Keratinocyte (primary cell): ENCODE measurements around the gene NUDT9.
"Not testable (repeated sequence)": the region's sequence is repeated elsewhere in the genome, so short reads cannot be mapped to it uniquely, and the experiment has no call there.

Experiments used
- CTCF ChIP-seq, 3 experiments: IDR thresholded peaks in 1 of 3; conservative IDR thresholded peaks in 1 of 3; optimal IDR thresholded peaks in 1 of 3; 2 replicates in 2 of 3; 3 replicates in 1 of 3; pipeline versions ENCODE3 to v1.5.1; 2011; ENCODE audit warnings: low read length in 3 of 3, mild to moderate bottlenecking in 3 of 3, moderate library complexity in 2 of 3, control low read depth in 1 of 3, inconsistent platforms in 1 of 3; ENCODE audit not compliant: insufficient read depth in 2 of 3; ENCODE audit errors: extremely low read depth in 1 of 3
- EZH2 ChIP-seq: IDR thresholded peaks from one replicate; pipeline ENCODE4 v1.6.1; 2012; ENCODE audit warnings: inconsistent platforms, mild to moderate bottlenecking, low read length, moderate library complexity

GRCh38 chr4:87424099-87424543 lies 1.7 kb downstream of the NUDT9 start:
- not testable (repeated sequence) for TF ChIP-seq CTCF (optimal IDR thresholded peaks at IDR 0.05 in 1 of 3, IDR thresholded peaks at IDR 0.05 in 1 of 3, conservative IDR thresholded peaks at IDR 0.05 in 1 of 3; ENCODE audit: extremely low read depth in 1 of 3, insufficient read depth in 2 of 3, low read length in 3 of 3); EZH2
